ENCODE data around the gene MT1M.

- TF ChIP-seq, protein P1, sequence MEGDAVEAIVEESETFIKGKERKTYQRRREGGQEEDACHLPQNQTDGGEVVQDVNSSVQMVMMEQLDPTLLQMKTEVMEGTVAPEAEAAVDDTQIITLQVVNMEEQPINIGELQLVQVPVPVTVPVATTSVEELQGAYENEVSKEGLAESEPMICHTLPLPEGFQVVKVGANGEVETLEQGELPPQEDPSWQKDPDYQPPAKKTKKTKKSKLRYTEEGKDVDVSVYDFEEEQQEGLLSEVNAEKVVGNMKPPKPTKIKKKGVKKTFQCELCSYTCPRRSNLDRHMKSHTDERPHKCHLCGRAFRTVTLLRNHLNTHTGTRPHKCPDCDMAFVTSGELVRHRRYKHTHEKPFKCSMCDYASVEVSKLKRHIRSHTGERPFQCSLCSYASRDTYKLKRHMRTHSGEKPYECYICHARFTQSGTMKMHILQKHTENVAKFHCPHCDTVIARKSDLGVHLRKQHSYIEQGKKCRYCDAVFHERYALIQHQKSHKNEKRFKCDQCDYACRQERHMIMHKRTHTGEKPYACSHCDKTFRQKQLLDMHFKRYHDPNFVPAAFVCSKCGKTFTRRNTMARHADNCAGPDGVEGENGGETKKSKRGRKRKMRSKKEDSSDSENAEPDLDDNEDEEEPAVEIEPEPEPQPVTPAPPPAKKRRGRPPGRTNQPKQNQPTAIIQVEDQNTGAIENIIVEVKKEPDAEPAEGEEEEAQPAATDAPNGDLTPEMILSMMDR (conservative IDR thresholded peaks at IDR 0.05; ENCODE audit: low read depth, low read length) = no peak
- no peak for TF ChIP-seq MXI1 (IDR thresholded peaks at IDR 0.05; ENCODE audit: borderline replicate concordance, low read depth, low read length)
- TF ChIP-seq SMC3 (IDR thresholded peaks at IDR 0.05; ENCODE audit: low read depth, low read length) = no peak
- no peak for TF ChIP-seq POLR2A (IDR thresholded peaks at IDR 0.05; ENCODE audit: low read depth, low read length)
- TF ChIP-seq CEBPB (IDR thresholded peaks at IDR 0.05; ENCODE audit: low read depth, low read length) = no peak
Measured at GRCh38 chr16:56657555-56658326, 25.3 kb downstream of the MT1M start, which contains the start of gene MT1F.
